ENCODE data around the gene CCR2.
"Not testable (repeated sequence)": the region's sequence is repeated elsewhere in the genome, so short reads cannot be mapped to it uniquely, and the experiment has no call there.

Gene CCR2

DNA sequence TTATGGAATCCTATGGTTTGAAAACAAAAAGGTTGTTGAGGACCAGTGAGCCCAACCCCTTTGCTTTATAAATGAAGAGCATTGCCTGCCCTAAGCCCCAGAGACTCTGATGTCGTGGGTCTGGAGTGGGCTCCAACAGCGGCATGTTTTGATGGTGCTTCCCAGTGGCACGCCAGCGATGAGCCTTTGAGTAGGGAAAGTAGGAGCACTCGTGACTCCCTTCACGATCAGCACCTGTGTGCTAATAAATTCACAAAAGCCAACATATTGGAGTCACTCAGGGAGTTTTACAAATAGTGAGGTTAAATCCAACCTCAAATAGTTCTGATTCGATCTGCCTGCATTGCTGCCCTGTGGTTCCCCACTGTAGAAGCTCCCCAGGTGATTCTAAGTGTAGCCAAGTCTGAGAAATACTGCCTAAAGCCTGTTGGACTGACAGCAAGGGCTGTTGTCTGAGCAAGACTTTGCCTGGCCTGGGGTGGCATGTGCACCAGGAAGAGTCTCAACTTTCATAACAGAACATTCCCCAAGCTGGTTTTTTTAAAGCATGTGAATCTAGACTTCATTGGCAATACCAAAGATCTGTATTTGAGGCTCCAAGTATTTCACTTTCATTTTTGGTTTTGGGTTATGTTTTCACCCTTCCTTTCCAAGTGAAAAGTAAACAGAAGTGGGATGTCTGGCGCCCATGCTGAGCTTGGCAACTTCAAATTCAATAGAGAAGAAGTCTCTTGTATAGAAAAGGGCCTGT is 26.7 kb downstream of the CCR2 start:
- peak in 1 of 2 donors; percentile 76 for DNase-seq

DNA sequence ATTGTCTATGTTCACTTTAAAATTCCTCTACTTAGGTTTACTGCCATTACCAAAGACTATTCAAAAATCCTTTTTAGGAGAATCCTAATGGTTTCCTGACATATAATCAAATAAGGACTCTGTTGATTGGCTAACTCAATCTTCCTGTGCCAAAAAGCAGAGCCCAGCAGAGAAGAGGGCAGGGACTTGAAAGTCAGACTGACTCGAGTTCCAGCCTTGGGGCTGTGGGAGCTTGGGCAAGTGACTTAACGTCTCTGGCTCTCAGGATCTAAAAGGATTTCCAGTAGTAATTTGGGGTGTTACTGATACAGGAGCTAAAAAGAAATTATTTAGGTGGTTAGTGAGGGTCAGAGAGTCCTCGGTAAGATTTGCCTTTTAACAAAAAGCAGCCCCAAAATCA is 27.7 kb downstream of the CCR2 start:
- no peak for DNase-seq

DNA sequence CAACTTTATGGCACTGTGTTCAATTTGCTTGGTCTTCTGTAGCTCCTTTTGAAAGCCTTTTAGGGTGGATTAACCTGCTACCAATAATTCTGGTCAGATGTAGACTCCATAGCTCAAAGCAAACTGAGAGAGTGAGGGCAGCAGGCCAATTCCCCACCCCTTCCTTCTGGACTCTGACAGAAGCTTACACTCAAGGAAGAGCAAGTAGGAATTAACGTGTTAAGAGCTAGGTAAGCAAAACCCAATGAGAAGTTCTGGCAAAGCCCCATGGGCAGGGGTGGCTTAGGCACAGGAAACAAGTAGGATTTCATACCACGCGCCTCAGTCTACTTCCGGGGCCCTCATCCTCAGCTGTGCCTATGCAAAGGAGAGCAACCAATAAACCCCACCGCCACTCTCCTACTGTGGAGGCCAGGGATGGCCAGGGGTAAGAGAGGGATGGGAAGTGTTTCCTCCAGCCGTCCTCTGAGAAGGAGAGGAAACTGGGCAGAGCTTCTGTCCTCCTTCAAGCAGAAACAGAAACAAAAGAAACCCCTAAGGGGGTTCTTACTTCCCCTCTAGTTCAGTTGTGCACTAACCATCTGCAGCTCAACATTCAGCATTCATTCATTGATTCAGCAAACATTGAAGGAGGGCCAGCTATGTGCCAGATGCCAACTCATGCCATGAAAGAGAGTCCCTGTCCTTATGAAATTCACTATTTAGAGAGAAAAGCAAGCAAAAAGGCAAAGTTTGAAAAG is 29.5 kb downstream of the CCR2 start:
- no peak for DNase-seq

DNA sequence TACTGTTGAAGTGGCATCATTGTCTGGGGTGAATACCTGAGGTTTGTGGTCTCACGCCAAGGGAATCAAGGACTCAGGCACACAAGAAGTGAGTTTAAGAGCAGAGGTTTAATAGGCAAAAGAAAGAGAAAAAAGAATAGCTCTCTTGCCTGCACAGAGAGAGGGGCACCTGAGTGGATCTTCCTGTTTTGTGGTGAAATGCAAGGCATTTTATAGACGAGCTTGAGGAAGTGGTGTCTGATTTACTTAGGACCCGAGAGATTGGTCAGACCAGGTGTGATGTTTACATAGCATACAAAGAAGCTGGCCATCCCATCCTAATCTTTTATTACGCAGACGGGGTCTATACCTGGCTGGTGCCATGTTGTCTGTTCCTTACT is 30.0 kb downstream of the CCR2 start:
- DNase-seq = no peak

DNA sequence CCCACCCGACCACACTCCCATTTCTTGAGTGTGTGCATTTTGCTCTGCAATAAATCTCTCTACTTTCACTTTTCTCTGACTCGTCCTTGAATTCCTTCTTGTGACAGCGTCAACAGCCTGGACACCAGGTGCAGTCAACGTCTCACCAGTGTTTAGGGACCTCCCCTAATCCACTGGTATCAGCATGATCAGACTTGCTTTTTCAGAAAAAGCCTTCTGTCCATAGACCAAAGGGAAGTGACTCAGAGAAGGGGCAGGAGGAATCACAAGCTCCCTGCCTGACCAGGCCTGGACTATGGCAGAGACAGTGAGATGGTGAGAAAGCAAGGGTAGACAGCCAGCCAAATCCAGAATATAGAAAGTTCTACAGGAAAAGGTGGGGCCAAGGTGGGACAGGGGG is 32.3 kb downstream of the CCR2 start:
- DNase-seq = peak in 1 of 2 donors; percentile 82

DNA sequence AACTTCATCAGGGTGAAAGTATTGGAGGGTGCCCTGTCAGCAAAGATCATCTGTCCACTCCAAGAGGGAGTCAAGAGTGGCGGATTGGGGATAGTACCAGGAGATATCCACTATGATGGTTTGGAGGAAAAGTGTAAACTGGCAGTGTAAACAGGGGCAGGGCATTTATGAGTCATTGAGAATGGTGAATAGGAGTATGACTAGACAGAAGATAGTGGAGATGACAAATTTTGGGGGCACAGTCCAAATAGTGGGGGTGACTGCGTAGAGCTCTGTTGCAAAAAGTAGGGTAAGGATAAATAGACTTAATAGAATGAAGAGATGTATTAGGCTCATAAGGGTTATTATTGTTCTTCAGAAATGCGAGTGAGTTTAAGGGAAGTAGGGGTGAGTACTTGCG is 34.9 kb downstream of the CCR2 start:
- not testable (repeated sequence) for DNase-seq

DNA sequence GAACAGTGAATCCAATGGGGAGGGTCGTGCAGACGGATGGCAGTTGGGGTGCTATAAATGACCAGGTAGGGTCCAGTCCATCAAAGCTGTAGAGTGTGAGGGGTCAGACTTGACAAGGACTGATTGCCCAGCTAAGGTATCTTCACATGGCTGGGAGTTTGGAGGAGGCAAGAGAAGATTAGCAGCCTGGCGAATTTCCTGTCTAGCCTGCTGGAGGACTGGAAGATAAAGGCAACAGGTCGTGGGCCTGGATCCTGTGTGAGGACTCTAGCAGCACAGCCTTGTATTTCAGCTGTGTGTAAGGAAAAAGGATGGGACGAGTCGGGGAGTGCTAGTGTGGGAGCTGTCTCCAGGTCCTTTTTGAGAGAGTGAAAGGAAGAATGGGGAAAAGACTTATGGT is 35.4 kb downstream of the CCR2 start:
- DNase-seq = no peak

DNA sequence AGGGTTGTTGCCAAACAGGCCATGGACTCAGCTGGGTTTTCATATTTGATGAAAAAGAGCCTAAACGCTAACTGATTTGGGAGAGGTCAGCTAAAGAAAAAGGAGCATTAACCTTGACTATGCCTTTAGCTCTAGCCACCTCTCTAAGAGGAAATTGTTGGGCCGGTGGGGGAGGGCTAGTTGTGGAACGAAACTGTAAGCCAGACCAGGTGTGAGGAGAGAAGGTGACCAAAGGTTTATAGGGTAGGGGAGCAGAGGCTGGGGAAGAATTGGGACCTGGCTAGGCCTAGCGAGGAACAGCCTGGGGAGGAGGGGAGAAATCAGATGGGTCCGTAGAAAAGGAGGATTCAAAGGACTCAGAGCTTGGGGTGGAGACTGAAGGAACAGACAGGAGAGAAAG is 37.6 kb downstream of the CCR2 start:
- not testable (repeated sequence) for DNase-seq

DNA sequence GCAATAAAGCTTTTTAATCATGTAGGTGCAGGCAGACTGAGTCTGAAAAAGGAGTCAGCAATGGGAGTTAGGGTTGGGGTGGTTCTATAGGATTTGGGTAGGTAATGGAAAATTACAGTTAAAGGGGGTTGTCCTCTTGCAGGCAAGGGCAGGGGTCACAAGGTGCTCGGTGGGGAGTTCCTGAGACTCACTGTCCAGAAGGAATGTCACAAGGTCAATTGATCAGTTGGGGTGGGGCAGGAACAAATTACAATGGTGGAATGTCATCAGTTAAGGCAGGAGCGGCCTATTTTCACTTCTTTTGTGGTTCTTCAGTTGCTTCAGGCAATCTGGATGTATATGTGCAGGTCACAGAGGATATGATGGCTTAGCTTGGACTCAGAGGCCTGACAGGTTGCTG is 39.1 kb downstream of the CCR2 start:
- no peak for DNase-seq

DNA sequence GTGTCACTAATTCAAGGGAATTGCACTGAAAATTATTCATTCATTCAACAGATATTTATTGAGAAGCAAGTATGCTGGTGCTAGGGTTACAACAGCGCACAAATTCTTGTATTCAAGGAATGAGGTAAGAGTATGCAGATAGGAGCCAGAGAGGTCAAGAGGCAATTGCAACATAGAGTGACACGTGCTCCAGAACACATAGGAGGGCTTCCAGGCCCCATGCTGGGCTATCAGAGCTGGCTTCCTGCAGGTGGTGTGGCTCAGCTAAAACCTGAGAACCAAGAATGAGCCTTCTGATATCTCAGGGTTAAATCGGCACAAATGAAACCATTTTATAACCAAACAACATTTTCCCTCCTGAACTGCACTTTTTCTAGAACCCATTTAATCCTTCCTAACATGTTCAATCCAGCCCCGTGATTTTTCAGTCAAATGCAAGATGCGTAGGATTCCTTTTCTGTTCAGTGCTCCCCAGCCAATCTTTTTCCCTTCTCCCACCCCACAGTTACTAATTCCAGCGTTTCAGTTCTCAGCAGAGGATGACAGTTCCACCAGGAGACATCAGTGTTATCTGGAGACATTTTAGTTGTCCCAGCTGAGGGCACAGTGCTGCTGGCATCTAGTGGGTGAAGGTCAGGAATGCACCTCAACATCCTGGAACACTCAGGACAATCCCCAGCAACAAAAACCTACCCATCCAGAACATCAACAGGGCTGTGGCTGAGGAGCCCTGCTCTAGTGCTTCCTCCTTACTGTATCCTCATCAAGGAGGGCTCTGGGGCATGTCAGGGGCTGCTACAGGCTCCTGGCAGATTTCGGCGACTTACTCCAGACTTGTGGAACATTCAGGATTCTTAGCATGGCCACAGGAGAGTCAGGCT is 39.9 kb downstream of the CCR2 start:
- DNase-seq = peak; percentile 74 to 76

DNA sequence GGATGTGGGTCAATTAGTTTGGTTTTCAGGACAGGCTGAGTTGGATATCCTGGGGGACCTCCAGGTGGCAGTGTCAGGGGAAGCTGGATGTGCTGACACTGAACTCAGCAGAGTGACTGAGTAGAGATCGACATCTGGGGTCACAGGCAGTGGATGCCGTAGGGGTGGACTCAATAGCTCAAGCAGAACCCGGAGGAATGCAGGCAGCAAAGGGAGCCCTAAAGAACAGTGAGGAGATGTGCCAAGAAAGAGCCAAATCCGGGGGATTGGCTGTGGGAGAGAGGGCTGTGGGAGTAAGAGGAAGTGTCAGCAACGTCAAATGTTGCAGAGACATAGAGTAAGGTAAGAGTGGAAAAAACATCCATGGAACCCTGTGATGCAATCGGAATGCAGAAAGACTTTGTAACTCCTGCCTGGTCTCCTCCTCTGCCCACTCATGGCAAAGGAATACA is 41.3 kb downstream of the CCR2 start:
- peak; percentile 98 to 99 for DNase-seq

DNA sequence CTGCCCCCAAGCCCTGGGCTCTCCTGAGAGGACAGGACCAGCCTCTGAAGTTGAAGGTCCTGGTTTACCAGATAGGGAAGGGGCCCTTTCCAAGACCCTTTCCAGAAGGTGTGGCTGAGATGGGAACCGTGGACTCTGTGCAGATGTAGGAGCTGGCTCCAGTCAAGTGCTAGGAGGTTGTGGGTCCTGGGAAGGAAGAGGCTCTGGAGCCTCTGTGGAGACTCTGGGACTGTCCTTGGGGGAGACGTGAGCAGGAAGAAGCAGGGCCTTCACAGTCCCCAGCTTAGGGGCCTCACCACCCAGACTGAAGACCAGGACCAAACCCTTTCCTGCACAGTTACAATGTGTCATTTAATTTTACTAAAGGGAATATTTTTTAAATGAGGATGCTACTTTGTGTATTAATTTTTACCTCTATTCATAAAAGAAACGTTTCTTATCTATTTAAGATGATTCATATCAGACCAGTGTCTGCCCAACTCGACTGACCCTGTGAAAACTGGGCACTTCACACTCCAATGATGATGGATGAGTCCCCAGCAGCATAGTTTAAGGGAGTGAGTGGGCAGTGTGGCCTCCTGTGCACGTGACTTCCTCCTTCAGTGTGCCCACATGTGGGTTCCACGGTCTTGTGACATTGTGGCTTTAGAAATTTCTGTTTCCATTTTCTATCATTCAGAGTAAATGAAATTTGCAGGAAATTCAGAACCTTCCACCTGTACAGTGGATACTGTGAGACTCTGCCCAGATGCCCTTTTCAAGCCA is 42.0 kb downstream of the CCR2 start:
- peak; percentile 94 for DNase-seq

DNA sequence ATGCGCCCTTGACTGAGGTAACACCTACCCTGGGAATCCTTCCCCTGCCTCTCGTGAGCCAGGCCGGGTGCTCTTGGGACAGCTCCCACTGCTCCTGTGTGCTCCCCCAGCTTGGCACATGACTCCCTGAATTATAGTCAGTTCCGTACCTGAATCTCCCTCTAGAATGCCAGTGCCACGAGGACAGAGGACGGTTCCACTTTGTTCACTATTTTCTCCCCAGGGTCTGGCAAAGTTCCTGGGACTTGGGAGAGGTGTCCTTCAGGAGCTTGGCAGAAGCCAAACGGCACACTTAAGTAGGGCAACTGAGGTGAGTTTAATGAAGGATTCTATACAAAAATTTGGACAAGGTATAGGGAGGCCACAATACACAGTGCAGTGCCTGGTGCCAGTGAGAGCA is 43.2 kb downstream of the CCR2 start:
- no peak for DNase-seq

DNA sequence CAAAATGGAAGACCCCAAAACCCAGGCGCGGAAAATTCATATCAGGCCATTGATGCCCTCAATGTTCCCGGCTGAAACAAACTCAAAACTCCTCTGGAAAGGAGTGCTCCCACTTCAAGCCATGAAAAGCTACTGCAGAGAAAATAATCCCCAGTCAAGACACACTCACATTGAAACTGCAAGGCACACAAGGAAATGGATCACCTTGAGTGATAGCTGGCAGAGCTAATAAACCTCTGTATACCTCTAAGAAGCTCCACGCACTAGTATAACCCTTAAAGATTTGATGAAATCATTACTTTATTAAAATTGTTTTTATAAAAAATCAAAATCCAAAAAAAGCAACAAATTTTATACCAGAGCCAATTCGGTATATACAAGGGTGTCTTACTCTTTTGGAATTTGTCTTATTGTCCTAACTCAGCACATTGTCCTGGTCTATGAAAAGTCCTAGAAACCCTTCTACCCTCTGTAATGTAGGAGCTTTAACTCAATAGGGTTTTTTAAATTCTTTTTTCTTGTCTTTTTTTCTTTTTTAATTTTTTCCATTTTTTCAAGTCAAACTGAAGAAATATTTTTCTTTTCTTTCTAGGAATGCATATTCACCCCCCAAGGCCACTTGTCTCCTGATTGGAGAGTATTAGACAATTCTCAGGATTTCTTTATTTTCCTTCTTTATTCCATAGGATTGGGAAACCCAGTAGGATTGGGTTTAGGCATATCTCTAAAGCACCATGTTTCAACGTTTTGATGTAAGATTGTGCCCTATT is 44.5 kb downstream of the CCR2 start:
- DNase-seq = no peak

DNA sequence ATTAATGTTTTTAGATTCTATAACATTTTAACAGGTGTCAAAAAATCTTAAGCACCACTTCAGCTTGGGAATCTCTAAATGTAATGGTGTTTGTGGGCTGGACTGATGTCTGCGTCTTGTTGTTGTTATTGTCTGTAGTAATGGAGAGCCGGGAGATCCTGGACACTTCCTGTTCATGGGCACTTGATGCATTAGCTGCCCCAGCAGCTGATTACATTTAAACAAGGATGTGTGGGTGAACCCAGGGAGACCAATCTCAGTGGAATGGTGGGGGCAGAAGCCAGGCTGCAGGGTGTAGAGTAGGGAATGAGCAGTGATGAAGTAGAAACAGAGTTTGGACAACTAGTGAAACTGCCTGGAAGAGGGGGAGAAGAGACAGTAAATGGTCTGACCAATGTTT is 45.2 kb downstream of the CCR2 start:
- peak; percentile 57 to 81 for DNase-seq

DNA sequence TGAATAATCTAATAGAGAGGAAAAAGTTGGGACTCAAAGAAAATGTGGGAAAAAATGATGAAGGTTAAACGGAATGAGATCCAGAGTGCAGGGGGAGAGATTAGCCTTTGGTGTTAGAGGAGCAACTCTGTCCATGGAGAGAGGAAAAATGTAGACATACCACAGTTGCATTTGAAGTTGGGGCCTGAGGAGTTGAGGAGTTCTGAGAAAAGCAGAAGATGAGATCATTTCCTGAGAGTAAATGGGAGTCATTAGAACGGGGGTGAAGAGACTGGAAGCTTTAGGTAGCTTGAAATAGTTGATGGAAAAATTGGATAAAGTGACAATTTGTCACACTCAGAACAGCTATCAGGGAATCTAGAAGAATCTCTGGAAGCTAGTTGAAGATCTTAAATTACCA is 45.6 kb downstream of the CCR2 start:
- peak; percentile 79 to 86 for DNase-seq

DNA sequence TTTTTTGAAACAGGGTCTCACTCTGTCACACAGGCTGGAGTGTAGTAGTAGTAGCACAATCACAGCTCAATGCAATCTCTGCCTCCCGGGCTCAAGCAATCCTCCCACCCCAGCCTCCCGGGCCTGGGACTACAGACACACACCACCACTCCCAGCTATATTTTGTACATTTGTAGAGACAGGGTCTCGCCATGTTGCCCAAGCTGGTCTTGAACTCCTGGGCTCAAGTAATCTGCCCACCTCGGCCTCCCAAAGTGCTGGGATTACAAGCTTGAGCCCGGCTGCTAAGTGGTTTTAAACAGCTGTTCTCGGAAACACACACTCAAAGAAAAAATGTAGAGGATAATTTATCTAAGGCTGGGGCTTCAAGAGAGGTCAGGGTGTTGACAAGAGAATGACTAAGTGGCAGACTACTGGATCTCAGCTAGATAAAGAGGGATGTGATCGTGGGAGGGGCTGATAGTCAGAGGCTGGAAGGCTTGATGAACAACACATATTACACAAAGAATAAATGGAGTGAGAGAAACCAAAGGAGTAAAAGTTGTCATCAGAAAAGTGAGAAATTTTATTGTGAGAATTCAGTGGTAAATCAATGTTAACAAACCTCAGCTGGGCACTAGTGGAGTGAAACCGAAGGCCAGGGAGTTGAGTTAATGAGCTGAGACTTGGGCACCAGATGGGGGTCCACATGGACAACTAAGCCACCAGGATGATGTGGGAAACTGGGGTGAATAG is 46.3 kb downstream of the CCR2 start:
- peak; percentile 61 to 67 for DNase-seq

DNA sequence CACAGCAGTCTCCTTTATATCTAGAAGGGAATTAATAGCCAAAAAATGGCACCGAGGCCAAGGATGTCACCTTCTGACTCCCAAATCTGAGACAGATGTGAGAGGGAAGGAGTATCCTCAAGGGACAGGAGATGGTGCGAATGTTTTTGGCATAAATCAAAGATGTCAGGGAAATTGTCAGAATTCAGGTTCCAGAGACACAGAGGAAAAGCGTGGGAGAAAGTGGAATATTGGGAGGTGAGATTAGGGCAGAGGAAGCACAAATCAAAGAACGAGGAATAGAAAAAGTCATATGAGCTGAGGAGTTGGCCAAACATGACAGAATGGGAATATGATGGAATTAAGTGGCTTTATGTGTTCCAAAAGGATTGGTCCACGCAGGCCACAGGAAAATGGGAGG is 46.9 kb downstream of the CCR2 start:
- no peak for DNase-seq

DNA sequence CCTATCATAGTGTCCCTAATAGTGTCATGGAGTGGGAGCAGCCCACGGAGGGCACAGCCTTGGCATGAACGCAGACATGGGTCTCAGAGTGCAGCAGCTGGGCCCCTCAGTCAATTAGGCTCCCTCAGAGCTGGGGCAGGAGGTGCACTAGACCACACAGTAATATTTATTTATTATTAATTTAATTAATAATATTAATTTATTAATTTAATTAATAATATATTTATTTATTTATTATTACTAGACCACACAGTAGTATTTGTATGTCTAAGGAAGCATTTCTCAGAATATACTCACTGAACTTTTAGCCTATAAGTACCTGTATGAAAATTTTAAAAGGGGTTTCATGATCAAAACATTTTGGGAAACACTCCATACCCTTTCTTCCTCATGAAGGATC is 47.7 kb downstream of the CCR2 start:
- DNase-seq = no peak

DNA sequence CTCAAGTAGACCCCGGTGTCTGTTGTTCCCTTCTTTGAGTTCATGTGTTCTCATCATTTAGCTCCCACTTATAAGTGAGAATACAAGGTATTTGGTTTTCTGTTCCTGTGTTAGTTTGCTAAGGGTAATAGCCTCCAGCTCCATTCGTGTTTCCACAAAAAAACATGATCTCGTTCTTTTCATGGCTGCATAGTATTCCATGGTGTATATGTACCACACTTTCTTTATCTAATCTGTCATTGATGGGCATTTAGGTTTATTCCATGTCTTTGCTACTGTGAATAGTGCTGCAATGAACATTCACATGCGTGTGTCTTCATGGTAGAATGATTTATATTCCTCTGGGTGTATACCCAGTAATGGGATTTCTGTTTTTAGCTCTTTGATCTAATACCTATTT is 49.0 kb downstream of the CCR2 start:
- not testable (repeated sequence) for DNase-seq

Measured in inflammatory macrophage treated with lipopolysaccharide for 1 hour (primary cell).